Motor neuron (in vitro differentiated cells): ENCODE data around the gene DNAJC21. TPM values are rescaled to one million over a fixed set of nuclear protein-coding genes. Genes with fewer than 3 reads are reported as not detected.
A peak's percentile ranks its signal among the peaks of the same experiment; 100 is the strongest.

Experiments
- ATAC-seq, 8 experiments: fragments of 200-7000 bp; cut with Tn5 transposase; replicated peaks in 6 of 8; 2 replicates each; pipeline ENCODE4 v1.8.0; 2021; ENCODE audit warnings: mild to moderate bottlenecking in 8 of 8, moderate library complexity in 8 of 8
- H3K27ac ChIP-seq, 2 donors: fragments of 250-450 bp; sonication (Bioruptor Pico); 2 replicates each; pipeline ENCODE4 v1.9.0; 2021; ENCODE audit warnings: antibody characterized with exemption in 2 of 2, mild to moderate bottlenecking in 2 of 2, moderate library complexity in 1 of 2
- H3K4me1 ChIP-seq, 2 donors: fragments of 250-450 bp; sonication (Bioruptor Pico); replicated peaks in 1 of 2; 2 replicates each; pipeline ENCODE4 v1.6.1; 2021; ENCODE audit warnings: antibody characterized with exemption in 2 of 2, mild to moderate bottlenecking in 2 of 2, moderate library complexity in 1 of 2
- H3K4me3 ChIP-seq, 5 donors: fragments of 250-450 bp; sonication (Bioruptor Pico); 2 replicates each; pipeline ENCODE4 v1.9.0; 2021; ENCODE audit warnings: antibody characterized with exemption in 5 of 5, mild to moderate bottlenecking in 5 of 5, moderate library complexity in 4 of 5
- WGBS, 10 experiments: fragments of 450-650 bp; shearing (Covaris generic); methylation state at CpG; one replicate each; pipeline ENCODE4 v1.0.0; 2022; 5-methylcytosine and 5-hydroxymethylcytosine counted together
- in situ Hi-C, 9 experiments: fragments of 400-800 bp; cut with MboI; loops; one replicate each; pipeline ENCODE4 v1.15.0; 2021; ENCODE audit warnings: low sequenced_read_pairs in 9 of 9, low pct_unique_long_range_greater_than_20kb in 2 of 9; ENCODE audit not compliant: unreplicated experiment in 9 of 9
- total RNA-seq, 8 experiments: library from RNA; unstranded; fragments of 300-600 nt; gene quantifications; 2 replicates each; pipeline versions ENCODE4 v1.2.3 to v1.2.4, GENCODE V29; 2022

Gene DNAJC21
- total RNA-seq, result 10 to 100 TPM; 22.6 to 67.5 (median 31.7) TPM

DNA sequence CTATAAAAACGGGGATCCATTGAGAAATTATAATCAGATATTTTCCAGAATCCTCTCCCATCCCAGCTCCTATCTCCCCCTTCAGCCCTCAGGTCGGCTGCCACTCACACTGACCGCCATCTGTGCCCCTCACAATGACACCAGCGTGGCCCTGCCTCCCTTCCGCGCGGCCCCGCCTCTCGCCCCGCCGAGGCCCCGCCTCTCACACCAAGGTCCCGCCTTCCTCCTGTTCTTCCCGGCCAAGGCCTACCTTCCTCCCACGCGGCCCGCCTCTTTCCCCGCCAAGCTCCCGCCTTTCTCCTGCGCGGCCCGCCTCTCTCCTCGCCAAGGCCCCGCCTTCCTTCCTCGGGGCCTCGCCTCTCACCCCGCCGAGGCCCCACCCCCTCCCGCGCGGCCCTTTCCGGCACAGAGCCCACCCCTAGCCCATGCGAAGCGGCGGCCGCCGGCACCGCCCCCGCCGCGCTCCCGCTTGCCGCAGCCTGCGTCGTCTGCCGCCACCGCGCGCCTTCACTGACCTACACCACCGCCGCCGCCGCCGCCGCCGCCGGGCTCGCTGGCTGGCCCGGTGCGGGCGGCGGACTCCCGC, at the start of gene DNAJC21:
DNAJC21 (plus strand) TSS at position 426 of the 586 bp plus-strand sequence. CDS start 261 bp downstream, outside the sequence.
- Histone ChIP-seq H3K27ac (peak within 1 kb of the TSS; percentile 83 to 88), H3K4me1 (peaks cover 8 to 17% of the 10 kb centered on the region in 2 donors), H3K4me3 (peak within 1 kb of the TSS; percentile 59 to 92 (median 68))
- peak; percentile 76 to 93 (median 90) for ATAC-seq
- in situ Hi-C loops, result no loop called here
- 0% methylated on average over 1 of the region's 63 CpGs; no CpG with 5 or more reads in 7 of the 10 experiments for WGBS, 10 experiments

DNA sequence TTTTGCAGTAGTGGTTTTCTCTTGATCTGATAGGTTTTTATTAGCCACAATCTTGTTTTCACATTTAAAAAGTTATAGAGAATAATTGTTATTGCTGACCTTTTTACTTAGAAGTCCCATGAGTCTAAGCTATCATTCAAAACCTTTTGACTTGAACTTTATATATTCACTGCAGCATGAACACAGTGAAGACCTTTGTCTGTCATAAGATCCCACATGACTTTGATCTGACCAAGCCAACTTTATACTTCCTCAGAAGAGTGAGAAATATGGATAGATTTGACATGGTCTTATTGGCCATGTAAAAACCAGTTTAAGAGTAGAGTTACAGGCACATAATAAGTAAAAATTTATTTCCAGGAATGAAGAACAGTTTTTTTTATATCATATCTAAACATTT, 48.1 kb upstream of the DNAJC21 start:
- Histone ChIP-seq H3K4me1 (no peaks in the 10 kb centered on the region), H3K4me3 (no peak overlapping the region), H3K27ac (no peak overlapping the region)
- ATAC-seq, result no peak
- in situ Hi-C loops, result loop anchor here in 2 of 9 experiments (25.0 kb wide), 1 partner anchor 369 kb away; no protein-coding TSS in a partner anchor

DNA sequence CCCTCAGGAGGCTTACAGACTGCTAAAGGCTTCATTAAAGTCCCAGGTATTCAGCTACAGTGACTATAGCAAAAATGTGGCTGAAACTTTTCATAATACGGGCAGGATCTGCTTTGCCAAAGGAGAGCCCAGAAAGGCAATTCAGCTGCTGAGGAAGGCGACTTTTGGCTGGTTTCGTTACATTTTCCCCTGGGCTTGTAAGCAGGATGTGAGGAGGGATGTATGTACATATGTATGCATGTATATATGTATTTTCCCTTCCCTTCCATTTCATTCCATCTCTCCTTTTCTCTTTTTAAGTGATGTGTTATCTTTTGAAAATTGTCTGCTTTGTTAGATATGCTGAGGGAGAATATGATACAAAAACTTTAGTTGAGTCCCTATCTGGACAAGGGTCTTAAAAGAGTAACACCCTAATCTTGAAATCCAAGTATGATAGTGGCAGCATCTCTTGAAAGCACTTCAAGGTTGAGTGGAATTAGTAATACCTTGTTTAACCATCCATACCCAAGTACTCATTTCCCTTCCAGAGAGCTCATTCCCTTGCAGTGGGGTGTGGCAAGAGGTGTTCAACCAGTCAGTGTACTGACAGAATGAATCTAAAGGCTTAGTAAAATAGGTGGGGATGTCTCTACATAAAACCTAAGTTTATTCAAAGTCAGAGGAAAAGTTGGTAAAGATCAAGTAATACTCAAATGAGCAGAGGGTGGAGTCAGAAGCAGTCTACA, 42.8 kb upstream of the DNAJC21 start:
- no peaks in the 10 kb centered on the region for H3K4me1 ChIP-seq
- WGBS, 10 experiments, result 0 to 100% (median 80%) methylated on average over 1 to 3 of the region's 3 CpGs; no CpG with 5 or more reads in 3 of the 10 experiments
- in situ Hi-C loops, result loop anchor here in 2 of 9 experiments (25.0 kb wide), 1 partner anchor 374 kb away; no protein-coding TSS in a partner anchor
- H3K27ac ChIP-seq, result no peak overlapping the region
- ATAC-seq, result peak in 3 of 8 experiments; percentile 60 to 93 (median 78)
- H3K4me3 ChIP-seq, result no peak overlapping the region

DNA sequence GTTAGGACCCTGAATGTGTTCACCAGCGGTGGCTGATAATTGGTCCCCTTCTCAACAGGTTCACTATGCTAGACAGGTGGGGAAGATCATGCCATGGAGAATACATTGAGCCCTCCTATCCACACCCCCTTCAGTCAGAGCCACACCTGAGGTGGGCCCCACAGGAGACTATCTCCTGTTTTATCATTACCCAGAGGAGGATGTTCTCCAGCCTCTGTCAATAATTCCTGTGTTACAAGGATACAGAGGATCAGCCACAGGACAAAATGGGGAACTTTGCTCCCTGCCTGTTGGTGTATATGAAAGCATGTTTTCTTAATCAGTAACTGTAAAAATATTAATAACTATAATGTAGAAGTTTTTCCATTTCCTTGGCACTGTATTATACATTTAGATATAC, 40.0 kb upstream of the DNAJC21 start:
- 100% methylated on average over 1 of the region's 1 CpG; no CpG with 5 or more reads in 6 of the 10 experiments for WGBS, 10 experiments
- Histone ChIP-seq H3K4me3 (no peak overlapping the region), H3K27ac (no peak overlapping the region), H3K4me1 (no peaks in the 10 kb centered on the region)
- ATAC-seq, result no peak
- in situ Hi-C loops, result loop anchor here in 2 of 9 experiments (25.0 kb wide), 1 partner anchor 377 kb away; no protein-coding TSS in a partner anchor

DNA sequence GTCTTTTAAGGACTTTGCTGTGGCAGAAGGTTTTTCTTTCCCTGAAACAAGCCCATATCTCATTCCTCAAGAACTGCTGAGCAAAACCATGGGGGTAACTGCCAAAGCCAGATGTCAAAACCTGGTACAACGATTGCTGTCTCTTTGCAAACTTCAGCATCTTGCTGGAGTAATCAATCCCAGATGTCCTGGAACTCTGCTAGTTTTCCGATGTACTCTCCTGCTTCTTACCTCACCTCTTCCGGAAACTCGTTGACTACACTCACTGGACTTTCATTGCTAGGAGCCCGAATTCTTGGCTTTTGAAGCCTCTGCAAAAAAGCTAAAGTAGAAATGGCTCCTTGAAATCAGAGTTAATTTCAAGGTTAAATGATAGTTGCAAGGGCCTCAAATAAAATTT, 37.4 kb upstream of the DNAJC21 start:
- Histone ChIP-seq H3K4me1 (no peaks in the 10 kb centered on the region), H3K4me3 (no peak overlapping the region), H3K27ac (no peak overlapping the region)
- peak in 3 of 8 experiments; percentile 32 to 91 (median 73) for ATAC-seq
- in situ Hi-C loops, result loop anchor here in 4 of 9 experiments (10.0 to 25.0 kb wide), 3 partner anchors 380 to 417 kb away; no protein-coding TSS in a partner anchor
- 0 to 100% (median 78%) methylated on average over 1 to 5 of the region's 5 CpGs; no CpG with 5 or more reads in 1 of the 10 experiments for WGBS, 10 experiments

DNA sequence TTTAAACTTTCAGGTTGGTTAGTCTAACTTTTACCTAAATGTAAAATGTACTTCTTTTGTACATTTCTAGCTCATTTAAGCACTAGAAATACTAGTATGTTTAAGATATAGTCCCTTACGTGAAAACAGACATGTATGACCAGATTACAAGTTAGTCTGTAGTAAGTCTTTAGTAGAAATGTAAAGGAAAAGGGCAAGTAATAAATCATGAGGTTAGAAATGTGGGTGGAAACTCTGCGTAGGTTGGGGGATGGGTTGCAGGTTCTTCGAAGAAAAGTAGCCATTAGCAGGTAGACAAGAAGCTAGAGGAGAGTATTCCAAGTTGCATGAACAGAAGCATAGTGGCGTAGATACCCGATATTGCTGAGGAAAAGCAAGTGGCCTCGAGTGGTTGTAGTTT, 36.9 kb upstream of the DNAJC21 start:
- in situ Hi-C loops, result loop anchor here in 4 of 9 experiments (10.0 to 25.0 kb wide), 3 partner anchors 380 to 418 kb away; no protein-coding TSS in a partner anchor
- Histone ChIP-seq H3K4me3 (no peak overlapping the region), H3K4me1 (no peaks in the 10 kb centered on the region), H3K27ac (no peak overlapping the region)
- ATAC-seq, result no peak
- 74 to 100% (median 92%) methylated on average over 1 to 6 of the region's 6 CpGs for WGBS, 10 experiments

DNA sequence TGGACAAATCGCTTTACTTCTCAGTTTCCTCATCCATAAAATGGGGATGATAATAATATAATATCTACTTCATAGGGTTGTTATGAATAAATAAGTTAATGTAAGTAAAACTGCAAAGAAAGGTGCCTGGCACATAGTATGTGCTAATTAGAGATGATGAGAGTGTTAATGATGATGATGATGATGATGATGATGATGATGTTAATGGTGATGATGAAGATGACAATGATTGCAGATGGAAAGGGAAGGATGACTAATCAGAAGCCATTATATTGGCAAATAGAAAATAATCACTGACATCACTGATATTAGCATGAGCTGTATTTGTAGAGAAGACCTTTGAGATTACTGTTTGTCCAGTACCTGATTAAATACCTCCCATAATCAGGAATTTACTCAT, 34.6 kb upstream of the DNAJC21 start:
- ATAC-seq, result no peak
- in situ Hi-C loops, result loop anchor here in 4 of 9 experiments (10.0 to 25.0 kb wide), 3 partner anchors 382 to 420 kb away; no protein-coding TSS in a partner anchor
- Histone ChIP-seq H3K4me1 (no peaks in the 10 kb centered on the region), H3K4me3 (no peak overlapping the region), H3K27ac (no peak overlapping the region)
- WGBS, 10 experiments, result 80 to 100% (median 100%) methylated on average over 1 of the region's 1 CpG; no CpG with 5 or more reads in 3 of the 10 experiments

DNA sequence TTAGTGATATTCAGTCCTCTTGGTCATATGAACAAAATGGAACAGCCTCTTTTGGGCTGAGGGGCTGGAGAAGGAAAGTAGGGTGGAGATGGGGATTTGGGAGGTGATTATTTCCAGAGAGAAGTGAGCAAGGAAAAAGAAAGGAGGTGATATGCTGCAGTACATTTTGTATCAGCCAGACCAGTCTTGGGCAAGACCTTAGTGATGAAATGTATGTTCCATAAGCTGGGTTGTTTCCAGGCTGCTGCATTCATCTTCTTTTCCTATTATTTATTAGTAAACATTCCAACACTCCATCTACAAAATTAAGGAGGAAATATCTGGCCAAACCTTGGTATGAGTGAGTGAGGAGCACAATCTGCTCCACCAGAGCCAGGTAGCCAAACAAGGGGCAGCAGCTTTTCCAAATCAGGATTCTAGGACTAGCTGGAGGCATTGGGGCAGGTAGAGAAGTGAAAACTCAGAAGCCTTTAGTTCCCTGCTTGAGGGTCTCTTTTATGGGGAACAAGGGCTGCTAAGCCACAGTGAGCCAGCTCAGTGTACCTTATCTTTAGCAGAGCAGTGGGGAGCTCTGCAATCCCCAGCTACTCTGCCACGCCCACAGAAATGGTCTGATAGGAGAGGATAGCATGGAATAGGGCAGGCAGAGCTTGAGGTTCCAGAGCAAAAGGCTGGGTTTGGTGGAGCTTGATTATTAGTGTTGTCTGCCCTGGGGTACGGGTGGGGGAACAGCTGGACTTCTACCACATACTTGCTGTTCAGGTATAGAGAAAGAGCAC, 33.5 kb upstream of the DNAJC21 start:
- 40 to 100% (median 84%) methylated on average over 1 to 2 of the region's 2 CpGs; no CpG with 5 or more reads in 4 of the 10 experiments for WGBS, 10 experiments
- ATAC-seq, result no peak
- Histone ChIP-seq H3K27ac (no peak overlapping the region), H3K4me3 (no peak overlapping the region), H3K4me1 (no peaks in the 10 kb centered on the region)
- in situ Hi-C loops, result loop anchor here in 4 of 9 experiments (10.0 to 25.0 kb wide), 3 partner anchors 384 to 421 kb away; no protein-coding TSS in a partner anchor

DNA sequence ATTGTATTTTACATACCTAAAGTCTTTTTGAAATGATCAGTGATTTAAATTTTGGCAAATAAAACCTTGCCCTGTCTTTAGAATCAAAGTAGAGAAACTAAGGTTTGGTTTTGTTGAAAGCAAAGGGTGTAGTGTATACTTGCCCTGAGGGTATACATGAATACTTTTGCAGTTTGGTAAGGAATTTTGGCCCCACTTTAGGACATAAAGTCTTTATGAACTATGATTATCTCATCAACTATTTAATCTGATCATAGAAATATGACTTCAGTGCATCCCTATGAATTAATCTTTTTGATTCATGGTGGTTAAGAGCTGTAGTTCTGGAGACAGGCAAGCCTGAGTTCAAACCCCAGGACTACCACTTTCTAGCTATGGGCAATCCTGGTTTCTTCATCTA, 31.7 kb upstream of the DNAJC21 start:
- Histone ChIP-seq H3K4me3 (no peak overlapping the region), H3K27ac (no peak overlapping the region), H3K4me1 (no peaks in the 10 kb centered on the region)
- ATAC-seq, result peak in 1 of 8 experiments; percentile 11
- in situ Hi-C loops, result loop anchor here in 4 of 9 experiments (10.0 to 25.0 kb wide), 3 partner anchors 385 to 423 kb away; no protein-coding TSS in a partner anchor

DNA sequence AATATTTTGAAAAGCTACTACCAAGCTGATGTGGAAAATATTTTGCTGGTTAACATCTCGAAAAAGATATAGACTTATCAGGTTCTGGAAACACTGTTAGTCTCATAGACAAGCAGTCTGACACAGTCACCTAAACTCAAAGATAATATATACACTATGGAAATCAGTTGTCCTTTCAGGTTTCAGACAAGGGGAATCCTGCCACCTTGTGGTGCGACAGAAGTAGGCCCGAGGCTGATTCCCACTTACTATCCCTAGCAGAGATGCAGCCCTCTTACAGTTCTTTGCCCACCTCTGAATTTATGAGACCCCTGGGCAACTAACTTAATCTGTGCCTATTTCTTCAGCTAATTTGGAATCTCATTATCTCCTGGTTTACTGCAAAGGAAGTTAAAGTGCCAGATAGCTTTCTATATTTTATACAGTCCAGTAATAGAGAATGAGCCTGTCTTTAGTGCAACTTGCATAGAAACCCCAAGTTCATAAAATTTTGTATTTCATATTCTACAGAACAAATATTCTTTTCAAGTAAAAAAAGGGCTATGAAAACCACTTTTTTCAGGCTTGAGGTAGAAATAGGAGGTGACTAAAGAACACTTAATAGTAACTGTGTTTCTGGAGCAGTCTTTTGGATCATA, 31.0 kb upstream of the DNAJC21 start:
- in situ Hi-C loops, result loop anchor here in 4 of 9 experiments (10.0 to 25.0 kb wide), 3 partner anchors 386 to 424 kb away; no protein-coding TSS in a partner anchor
- H3K4me1 ChIP-seq, result no peaks in the 10 kb centered on the region
- peak; percentile 81 to 98 (median 94) for ATAC-seq
- no peak overlapping the region for H3K27ac ChIP-seq
- WGBS, 10 experiments, result 0% methylated on average over 1 to 3 of the region's 3 CpGs; no CpG with 5 or more reads in 1 of the 10 experiments
- H3K4me3 ChIP-seq, result no peak overlapping the region

DNA sequence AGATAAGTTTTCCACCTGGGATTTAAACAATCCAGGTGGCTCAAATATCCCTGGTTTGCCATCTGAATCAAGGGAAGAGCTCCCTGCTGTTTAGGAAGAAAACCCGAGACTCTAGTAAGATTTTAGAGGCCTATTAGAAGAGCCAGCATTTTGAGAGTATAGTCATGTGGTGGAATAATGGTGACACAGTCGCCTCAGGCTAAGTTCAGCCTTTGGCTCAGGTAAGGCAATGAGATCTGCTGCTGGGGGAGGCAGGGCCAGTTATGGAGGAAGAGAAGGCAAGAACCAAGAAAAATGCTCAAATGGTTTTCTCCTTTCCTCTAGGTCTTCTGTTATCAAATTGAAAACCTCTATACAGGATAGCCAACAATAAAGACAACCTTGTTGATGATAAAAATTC, 30.3 kb upstream of the DNAJC21 start:
- in situ Hi-C loops, result loop anchor here in 4 of 9 experiments (10.0 to 25.0 kb wide), 3 partner anchors 387 to 424 kb away; no protein-coding TSS in a partner anchor
- ATAC-seq, result no peak
- no peak overlapping the region for H3K27ac ChIP-seq
- no peak overlapping the region for H3K4me3 ChIP-seq
- WGBS, 10 experiments, result 57 to 100% (median 71%) methylated on average over 1 to 2 of the region's 2 CpGs; no CpG with 5 or more reads in 3 of the 10 experiments
- no peaks in the 10 kb centered on the region for H3K4me1 ChIP-seq

DNA sequence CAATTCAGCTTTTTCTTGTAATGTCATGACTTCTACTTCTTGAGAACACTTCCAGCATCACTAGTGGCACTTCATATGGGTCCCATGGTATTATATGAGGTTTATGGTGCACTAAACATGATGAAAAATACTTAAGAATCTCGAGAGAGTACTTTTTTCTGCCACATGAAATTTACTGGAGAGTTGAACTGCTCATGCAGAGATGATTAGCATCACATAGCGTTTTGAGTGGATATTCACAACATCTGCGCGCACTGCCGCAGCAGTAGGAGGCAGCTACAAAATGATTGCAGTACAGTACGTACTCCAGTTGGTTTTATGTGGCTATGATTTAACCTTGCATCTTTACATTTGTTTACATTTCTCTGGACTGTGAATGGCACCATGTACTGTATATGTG, 28.7 kb upstream of the DNAJC21 start:
- in situ Hi-C loops, result loop anchor here in 4 of 9 experiments (10.0 to 25.0 kb wide), 3 partner anchors 388 to 416 kb away; no protein-coding TSS in a partner anchor
- H3K27ac ChIP-seq, result no peak overlapping the region
- WGBS, 10 experiments, result 65 to 100% (median 92%) methylated on average over 1 to 6 of the region's 6 CpGs; no CpG with 5 or more reads in 1 of the 10 experiments

More for the DNA sequence above, 28.7 kb upstream of the DNAJC21 start:
- ATAC-seq, result peak in 1 of 8 experiments; percentile 49
- Histone ChIP-seq H3K4me3 (no peak overlapping the region), H3K4me1 (no peaks in the 10 kb centered on the region)
